ENCODE data around the gene TSHZ2.
"Not testable (repeated sequence)": the region's sequence is repeated elsewhere in the genome, so short reads cannot be mapped to it uniquely, and the experiment has no call there.

Gene TSHZ2

DNA sequence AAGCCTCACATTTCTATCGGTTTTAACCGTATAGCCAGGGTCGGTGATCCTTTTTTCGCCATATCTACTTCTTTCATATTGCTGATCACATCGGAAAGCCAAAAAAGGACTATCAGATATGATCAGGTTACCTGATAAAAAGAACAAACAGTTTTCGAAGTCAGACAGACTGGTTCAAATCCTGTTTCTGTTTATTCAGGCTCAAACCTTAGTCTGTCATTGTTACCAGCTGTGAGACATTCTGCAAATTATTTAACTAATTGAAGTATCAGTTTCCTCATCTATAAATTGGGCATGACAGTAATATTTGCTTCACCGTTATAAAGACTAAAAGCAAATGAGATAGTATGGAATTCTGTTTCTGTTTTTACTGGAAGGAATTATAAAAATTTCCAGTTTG is 111.3 kb downstream of the TSHZ2 start:
- DNase-seq (ENCODE audit: low read depth in 2 of 2) = no peak

DNA sequence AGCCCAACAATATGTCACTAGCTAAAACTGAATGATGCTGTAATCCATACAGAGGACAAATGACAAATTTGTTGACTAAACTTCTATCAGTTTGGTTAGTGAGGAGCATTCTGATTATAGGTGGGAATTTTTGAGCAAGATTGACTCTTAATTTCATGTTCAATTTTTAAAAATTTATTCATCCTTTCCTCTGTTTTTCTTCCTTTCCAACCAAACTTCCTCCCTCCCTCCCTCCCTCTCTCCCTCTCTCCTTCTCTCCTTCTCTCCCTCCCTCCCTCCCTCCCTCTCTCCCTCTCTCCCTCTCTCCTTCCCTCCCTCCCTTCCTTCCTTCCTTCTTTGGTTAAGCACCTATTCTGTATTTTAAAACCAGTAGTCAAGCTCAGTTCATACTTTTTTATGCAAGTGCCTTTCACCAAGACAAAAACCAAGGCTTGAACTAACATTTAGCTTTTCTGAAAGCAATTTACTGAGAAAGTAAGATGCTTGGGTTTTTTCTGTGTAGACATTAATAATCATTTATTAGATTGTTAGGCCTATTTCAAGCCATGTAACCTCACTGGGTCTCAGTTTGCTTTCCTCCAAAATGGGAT is 112.3 kb downstream of the TSHZ2 start:
- DNase-seq (ENCODE audit: low read depth in 2 of 2) = no peak

GRCh38 chr20:53085720-53086119 is 113.6 kb downstream of the TSHZ2 start:
- DNase-seq (ENCODE audit: low read depth in 2 of 2) = no peak

GRCh38 chr20:53087037-53087777 is 115.0 kb downstream of the TSHZ2 start:
- no peak for DNase-seq (ENCODE audit: low read depth in 2 of 2)

- DNase-seq (ENCODE audit: low read depth in 2 of 2) = no peak
These were observed 116.6 kb downstream of the TSHZ2 start for GRCh38 chr20:53088786-53089185.

DNA sequence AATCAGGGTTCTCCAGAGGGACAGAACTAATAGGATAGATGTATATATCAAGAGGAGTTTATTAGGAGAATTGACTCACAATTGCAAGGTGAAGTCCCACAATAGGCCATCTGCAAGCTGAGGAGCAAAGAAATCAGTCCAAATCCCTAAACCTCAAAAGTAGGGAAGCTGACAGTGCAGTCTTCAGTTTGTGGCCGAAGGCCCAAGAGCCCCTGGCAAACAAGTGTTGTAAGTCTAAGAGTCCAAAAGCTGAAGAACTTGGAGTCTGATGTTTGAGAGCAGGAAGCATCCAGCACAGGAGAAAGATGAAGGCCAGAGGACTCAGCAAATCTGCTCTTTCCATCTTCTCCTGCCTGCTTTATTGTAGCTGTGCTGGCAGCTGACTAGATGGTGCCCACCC is 117.7 kb downstream of the TSHZ2 start:
- not testable (repeated sequence) for DNase-seq (ENCODE audit: low read depth in 2 of 2)

DNA sequence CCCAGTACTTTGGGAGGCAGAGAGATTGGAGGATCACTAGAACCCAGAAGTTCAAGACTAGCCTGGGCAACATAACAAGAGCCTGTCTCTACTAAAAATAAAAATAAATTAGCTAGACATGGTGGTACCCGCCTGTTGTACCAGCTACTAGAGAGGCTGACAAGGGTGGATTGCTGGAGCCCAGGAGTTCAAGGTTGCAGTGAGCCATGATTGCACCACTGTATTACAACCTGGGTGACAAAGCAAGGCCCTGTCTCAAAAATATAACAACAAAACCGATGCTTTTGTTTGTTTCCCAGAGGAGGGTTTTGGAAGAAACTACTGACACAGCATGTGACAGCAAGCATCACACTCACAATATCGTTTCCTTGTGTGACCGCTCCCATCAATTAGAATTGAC is 119.6 kb downstream of the TSHZ2 start:
- no peak for DNase-seq (ENCODE audit: low read depth in 2 of 2)

- DNase-seq (ENCODE audit: low read depth in 2 of 2) = no peak
These were observed 120.7 kb downstream of the TSHZ2 start for GRCh38 chr20:53092772-53093300.

DNA sequence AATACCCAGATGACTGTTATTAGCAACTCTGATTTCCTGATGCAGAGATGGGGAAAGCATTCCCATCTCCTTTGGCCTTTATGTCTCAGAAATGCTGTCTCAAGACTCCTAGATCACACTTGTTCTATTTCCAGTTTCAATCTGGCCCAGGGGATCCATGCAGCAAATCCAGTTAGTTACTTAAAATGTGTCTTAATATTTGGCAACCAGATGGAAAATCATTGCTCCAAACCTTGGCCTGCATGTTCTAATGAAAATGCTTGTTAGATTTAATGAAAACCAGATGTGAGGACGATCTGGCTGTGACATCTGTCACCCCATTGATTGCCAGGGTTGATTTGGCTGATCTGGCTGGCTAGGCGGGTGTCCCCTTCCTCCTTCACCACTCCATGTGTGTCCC is 125.2 kb downstream of the TSHZ2 start:
- DNase-seq (ENCODE audit: low read depth in 2 of 2) = no peak

- DNase-seq (ENCODE audit: low read depth in 2 of 2) = no peak
These were observed 125.6 kb downstream of the TSHZ2 start for GRCh38 chr20:53097791-53098190.

- DNase-seq (ENCODE audit: low read depth in 2 of 2) = no peak
These were observed 126.5 kb downstream of the TSHZ2 start for GRCh38 chr20:53098621-53099020.

DNA sequence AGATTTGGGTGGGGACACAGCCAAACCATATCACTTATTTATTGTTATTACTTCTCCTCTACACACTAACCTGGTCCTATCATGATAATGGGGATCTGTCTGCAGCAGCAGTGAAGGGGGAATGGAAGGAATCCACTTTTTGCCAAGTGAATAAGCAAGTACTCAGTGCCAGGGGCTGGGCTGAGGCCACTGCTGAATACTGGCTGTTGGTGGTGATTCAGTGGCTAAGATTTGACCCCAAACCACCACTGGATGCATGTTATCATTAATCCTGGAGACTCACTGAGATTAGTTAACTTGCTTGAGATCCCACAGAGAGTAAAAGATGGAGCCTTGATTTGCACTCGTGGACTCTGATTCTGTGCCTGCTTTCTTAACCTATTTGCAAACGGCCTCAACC is 127.7 kb downstream of the TSHZ2 start:
- no peak for DNase-seq (ENCODE audit: low read depth in 2 of 2)

GRCh38 chr20:53100476-53100911 is 128.3 kb downstream of the TSHZ2 start:
- DNase-seq (ENCODE audit: low read depth in 2 of 2) = no peak

GRCh38 chr20:53101992-53102760 is 130.0 kb downstream of the TSHZ2 start:
- DNase-seq (ENCODE audit: low read depth in 2 of 2) = no peak

DNA sequence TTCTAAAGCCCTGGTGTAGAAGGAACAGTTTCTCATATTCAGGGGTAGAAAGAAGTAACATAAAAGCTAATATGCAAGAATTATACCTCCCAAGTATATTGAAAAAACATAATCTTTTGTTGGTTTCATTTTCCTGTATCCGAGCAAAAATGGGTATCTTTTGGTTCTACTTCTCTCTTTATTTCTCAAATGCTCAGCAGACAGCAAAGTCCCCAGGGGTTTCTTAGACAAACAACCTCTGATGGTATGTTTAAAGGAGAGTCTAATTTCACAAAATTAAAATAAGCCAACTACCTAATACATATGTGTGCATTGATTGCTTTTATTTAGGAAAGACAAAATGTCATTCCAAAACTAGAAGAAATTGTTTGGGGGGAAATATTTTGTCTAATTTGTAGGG is 131.0 kb downstream of the TSHZ2 start:
- DNase-seq (ENCODE audit: low read depth in 2 of 2) = no peak

DNA sequence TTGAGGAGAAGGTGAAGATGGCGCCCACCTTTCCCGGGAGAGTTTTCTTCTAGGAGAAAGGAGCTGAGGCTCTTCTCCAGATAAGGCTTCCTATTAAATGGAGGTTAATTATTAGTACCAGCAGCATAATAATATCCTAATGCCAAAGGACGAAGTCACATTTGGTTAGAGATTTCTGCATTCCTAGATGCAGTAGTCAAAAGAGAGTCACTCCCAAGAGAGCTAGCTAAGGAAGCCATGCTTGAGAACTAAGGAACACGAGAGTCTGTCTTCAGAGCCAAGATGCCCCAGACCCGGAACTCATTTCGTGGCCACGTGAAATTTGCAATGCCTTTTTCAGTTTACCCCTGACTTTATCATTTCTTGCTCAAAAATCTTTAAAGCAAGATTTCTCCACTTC is 132.7 kb downstream of the TSHZ2 start:
- DNase-seq (ENCODE audit: low read depth in 2 of 2) = no peak

- no peak for DNase-seq (ENCODE audit: low read depth in 2 of 2)
These were observed 144.6 kb downstream of the TSHZ2 start for GRCh38 chr20:53116733-53117132.

- DNase-seq (ENCODE audit: low read depth in 2 of 2) = no peak
These were observed 150.7 kb downstream of the TSHZ2 start for GRCh38 chr20:53122853-53123252.

GRCh38 chr20:53124075-53124551 is 152.0 kb downstream of the TSHZ2 start:
- DNase-seq (ENCODE audit: low read depth in 2 of 2) = no peak

- DNase-seq (ENCODE audit: low read depth in 2 of 2) = no peak
These were observed 152.6 kb downstream of the TSHZ2 start for GRCh38 chr20:53124803-53125202.

DNA sequence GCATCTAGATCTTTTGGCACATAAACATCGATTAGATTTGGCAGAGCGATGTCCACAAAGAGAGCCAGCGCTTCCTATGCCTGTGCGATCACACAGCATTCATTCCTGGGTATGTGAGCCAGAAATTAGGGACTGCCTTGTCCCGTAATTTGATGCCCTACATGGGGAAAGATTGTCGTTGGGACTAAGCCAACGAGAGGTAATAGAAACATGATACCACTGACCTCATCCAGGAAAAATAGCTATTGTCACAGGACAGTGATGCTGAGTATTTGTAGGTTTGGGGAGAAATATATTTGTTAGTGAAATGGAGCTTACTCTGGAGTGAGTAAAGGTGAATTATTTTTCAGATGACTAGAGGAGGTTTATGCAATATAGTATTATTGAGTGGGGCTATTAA is 154.0 kb downstream of the TSHZ2 start:
- DNase-seq (ENCODE audit: low read depth in 2 of 2) = no peak

DNA sequence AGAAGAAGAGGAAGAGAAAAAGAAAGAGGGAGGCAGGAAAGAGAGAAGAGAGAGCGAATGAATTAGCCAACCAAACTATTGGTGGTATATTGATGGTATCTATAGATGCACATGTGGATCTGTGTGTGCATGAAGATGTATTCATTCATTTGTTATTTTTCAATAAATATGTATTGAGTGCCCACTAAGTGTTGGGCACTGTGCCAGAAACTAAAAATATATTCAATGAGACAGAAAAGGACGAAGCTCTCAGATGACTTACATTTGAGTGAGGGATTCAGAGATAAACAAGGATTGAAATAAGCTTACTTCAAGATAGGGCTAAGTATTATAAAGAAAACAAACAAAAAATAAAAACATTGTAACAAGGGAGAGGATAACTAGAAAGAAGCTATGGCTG is 154.9 kb downstream of the TSHZ2 start:
- no peak for DNase-seq (ENCODE audit: low read depth in 2 of 2)

- no peak for DNase-seq (ENCODE audit: low read depth in 2 of 2)
These were observed 155.8 kb downstream of the TSHZ2 start for GRCh38 chr20:53128004-53128403.
